Lung (tissue), 12 donors: ENCODE measurements around the gene ARHGAP28. TPM values are rescaled to one million over a fixed set of nuclear protein-coding genes. Genes with fewer than 3 reads are reported as not detected.

ENCODE experiments used
- ATAC-seq: fragments of 200-7000 bp; cut with Tn5 transposase; one replicate; pipeline ENCODE4 v1.9.1; 2020; ENCODE audit warnings: moderate number of reproducible peaks; ENCODE audit not compliant: insufficient read depth, low FRiP score
- DNase-seq, 3 donors: peaks; one replicate each; pipeline ENCODE4 v3.0.0-alpha.2; 2013 to 2017
- H3K27ac ChIP-seq, 2 donors: one replicate each; pipeline ENCODE4 v1.5.1; 2013; ENCODE audit warnings: mild to moderate bottlenecking in 2 of 2, moderate library complexity in 2 of 2, control low read depth in 1 of 2, inconsistent platforms in 1 of 2, low read depth in 1 of 2, low read length in 1 of 2
- H3K27me3 ChIP-seq, 3 donors: one replicate each; pipeline ENCODE4 v1.5.1; 2013; ENCODE audit warnings: low read length in 2 of 3; ENCODE audit not compliant: control insufficient read depth in 3 of 3, insufficient read depth in 3 of 3
- H3K36me3 ChIP-seq, 4 donors: one replicate each; pipeline ENCODE4 v1.5.1; 2013; ENCODE audit warnings: low read length in 4 of 4, mild to moderate bottlenecking in 1 of 4, moderate library complexity in 1 of 4; ENCODE audit not compliant: control insufficient read depth in 4 of 4, insufficient read depth in 4 of 4
- H3K4me1 ChIP-seq, 5 donors: one replicate each; pipeline ENCODE4 v1.5.1; 2013; ENCODE audit warnings: low read length in 5 of 5, mild to moderate bottlenecking in 2 of 5, moderate library complexity in 1 of 5; ENCODE audit not compliant: control insufficient read depth in 5 of 5, insufficient read depth in 5 of 5
- H3K4me3 ChIP-seq: one replicate; pipeline ENCODE4 v1.5.1; 2013; ENCODE audit warnings: mild to moderate bottlenecking, control low read depth, moderate library complexity
- H3K9ac ChIP-seq, 2 donors: one replicate each; pipeline ENCODE4 v1.5.1; 2013; ENCODE audit warnings: low read length in 2 of 2, control low read depth in 1 of 2; ENCODE audit not compliant: insufficient read depth in 1 of 2
- H3K9me3 ChIP-seq, 4 donors: one replicate each; pipeline ENCODE4 v1.5.1; 2013; ENCODE audit warnings: low read length in 3 of 4, mild to moderate bottlenecking in 1 of 4, moderate library complexity in 1 of 4; ENCODE audit not compliant: control insufficient read depth in 4 of 4, insufficient read depth in 3 of 4
- WGBS, 2 donors: extraction: QIAGEN DNeasy Blood & Tissue Kit; methylation state at CpG; one replicate each; pipeline ENCODE4 v1.1.7; 2013; 5-methylcytosine and 5-hydroxymethylcytosine counted together
- polyA plus RNA-seq, 2 donors: library from polyadenylated mRNA; stranded (reverse); fragments of 200-250 nt; gene quantifications; one replicate each; pipeline ENCODE4 v1.2.1, GENCODE V29; 2013
- total RNA-seq, 2 donors: library from RNA; depleted of rRNA in 1 of 2; stranded (reverse); fragments of >200 nt in 1 of 2; gene quantifications; one replicate each; pipeline ENCODE4 v1.2.1, GENCODE V29; 2014 to 2021
- TF ChIP-seq, protein P1 (sequence below): IDR thresholded peaks from 2 replicates; pipeline ENCODE4 v1.5.1; 2012; ENCODE audit warnings: mild to moderate bottlenecking; ENCODE audit errors: control extremely low read depth, extremely low read depth
- donor health status: control.
- donor health status: control.
- donor health status: Bipolar disorder and iron deficiency.
- donor health status: healthy.
- donor health status: DM: yes; HTN: yes; CAD: no.

The ARHGAP28 gene
- total and polyA plus RNA-seq, 4 donors = 1.4 to 123 (median 5.6) TPM

GRCh38 chr18:6960124-6960523, 230.6 kb downstream of the ARHGAP28 start:
- H3K9ac ChIP-seq = no peak overlapping the region
- WGBS, 2 donors = 97 to 98% methylated on average over 1 of the region's 1 CpG
- H3K27ac ChIP-seq = no peak overlapping the region
- no peaks in the 10 kb centered on the region for H3K36me3 ChIP-seq
- TF ChIP-seq, protein P1, sequence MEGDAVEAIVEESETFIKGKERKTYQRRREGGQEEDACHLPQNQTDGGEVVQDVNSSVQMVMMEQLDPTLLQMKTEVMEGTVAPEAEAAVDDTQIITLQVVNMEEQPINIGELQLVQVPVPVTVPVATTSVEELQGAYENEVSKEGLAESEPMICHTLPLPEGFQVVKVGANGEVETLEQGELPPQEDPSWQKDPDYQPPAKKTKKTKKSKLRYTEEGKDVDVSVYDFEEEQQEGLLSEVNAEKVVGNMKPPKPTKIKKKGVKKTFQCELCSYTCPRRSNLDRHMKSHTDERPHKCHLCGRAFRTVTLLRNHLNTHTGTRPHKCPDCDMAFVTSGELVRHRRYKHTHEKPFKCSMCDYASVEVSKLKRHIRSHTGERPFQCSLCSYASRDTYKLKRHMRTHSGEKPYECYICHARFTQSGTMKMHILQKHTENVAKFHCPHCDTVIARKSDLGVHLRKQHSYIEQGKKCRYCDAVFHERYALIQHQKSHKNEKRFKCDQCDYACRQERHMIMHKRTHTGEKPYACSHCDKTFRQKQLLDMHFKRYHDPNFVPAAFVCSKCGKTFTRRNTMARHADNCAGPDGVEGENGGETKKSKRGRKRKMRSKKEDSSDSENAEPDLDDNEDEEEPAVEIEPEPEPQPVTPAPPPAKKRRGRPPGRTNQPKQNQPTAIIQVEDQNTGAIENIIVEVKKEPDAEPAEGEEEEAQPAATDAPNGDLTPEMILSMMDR = no peak
- H3K4me1 ChIP-seq = no peaks in the 10 kb centered on the region
- H3K4me3 ChIP-seq = no peak overlapping the region
- H3K9me3 ChIP-seq = no peaks in the 10 kb centered on the region
- no peaks in the 10 kb centered on the region for H3K27me3 ChIP-seq
- no peak for ATAC-seq
- no peak for DNase-seq

- Histone ChIP-seq H3K9ac (no peak overlapping the region), H3K4me1 (no peaks in the 10 kb centered on the region), H3K9me3 (no peaks in the 10 kb centered on the region), H3K27me3 (no peaks in the 10 kb centered on the region), H3K4me3 (no peak overlapping the region), H3K36me3 (no peaks in the 10 kb centered on the region), H3K27ac (no peak overlapping the region)
- DNase-seq = no peak
- TF ChIP-seq, protein P1 = no peak
- no peak for ATAC-seq
- 93 to 94% methylated on average over 2 of the region's 2 CpGs for WGBS, 2 donors
Observed at GRCh38 chr18:6960656-6961055, 231.1 kb downstream of the ARHGAP28 start.

DNA sequence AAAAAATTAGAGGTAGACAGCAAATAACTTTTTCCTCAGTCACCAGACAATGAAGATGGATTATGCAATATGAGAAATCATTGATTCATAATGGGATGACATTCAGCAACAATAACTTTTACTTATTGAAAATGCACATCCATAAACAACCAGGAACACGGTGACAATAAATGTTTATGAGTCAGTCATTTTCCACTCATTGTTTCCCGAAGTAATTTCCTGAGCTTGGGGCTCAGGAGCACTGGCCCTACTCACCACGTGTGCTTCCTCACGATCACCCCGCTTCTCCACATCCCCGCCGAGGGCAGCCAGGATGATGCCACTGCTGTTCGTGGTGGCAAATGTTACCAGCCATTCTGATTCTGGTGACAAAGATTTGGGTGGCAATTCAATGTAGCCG, 231.8 kb downstream of the ARHGAP28 start:
- Histone ChIP-seq H3K9me3 (no peaks in the 10 kb centered on the region), H3K4me3 (no peak overlapping the region), H3K4me1 (no peaks in the 10 kb centered on the region), H3K27me3 (no peaks in the 10 kb centered on the region), H3K9ac (no peak overlapping the region), H3K27ac (no peak overlapping the region), H3K36me3 (no peaks in the 10 kb centered on the region)
- DNase-seq (no peak), ATAC-seq (no peak)
- WGBS, 2 donors = 69 to 78% methylated on average over 9 of the region's 9 CpGs
- TF ChIP-seq, protein P1 = no peak
